HG03575 (cell line): ENCODE measurements around the gene FGGY.
"Not testable (repeated sequence)": the region's sequence is repeated elsewhere in the genome, so short reads cannot be mapped to it uniquely, and the experiment has no call there.

ENCODE experiments used
- ATAC-seq: cut with Tn5 transposase; IDR thresholded peaks from one replicate; pipeline ENCODE4 v1.9.1; 2021; ENCODE audit not compliant: unreplicated experiment, insufficient number of reproducible peaks, low FRiP score; ENCODE audit errors: extremely low read depth

The FGGY gene

GRCh38 chr1:59691261-59691660, 394.4 kb downstream of the FGGY start:
- ATAC-seq: no peak

GRCh38 chr1:59692591-59692990, 395.7 kb downstream of the FGGY start:
- ATAC-seq: no peak

- no peak for ATAC-seq
These were observed 396.5 kb downstream of the FGGY start for GRCh38 chr1:59693406-59693805.

GRCh38 chr1:59695252-59695651, 398.4 kb downstream of the FGGY start:
- ATAC-seq: no peak

- no peak for ATAC-seq
These were observed 399.7 kb downstream of the FGGY start for GRCh38 chr1:59696421-59697115.

GRCh38 chr1:59697150-59697800, 400.4 kb downstream of the FGGY start:
- no peak for ATAC-seq

- no peak for ATAC-seq
These were observed 401.5 kb downstream of the FGGY start for GRCh38 chr1:59698386-59698785.

GRCh38 chr1:59699227-59699847, 402.4 kb downstream of the FGGY start:
- ATAC-seq: no peak

- ATAC-seq: no peak
These were observed 404.5 kb downstream of the FGGY start for GRCh38 chr1:59701376-59701775.

- no peak for ATAC-seq
These were observed 406.5 kb downstream of the FGGY start for GRCh38 chr1:59703226-59703917.

- no peak for ATAC-seq
These were observed 407.1 kb downstream of the FGGY start for GRCh38 chr1:59703918-59704378.

- ATAC-seq: no peak
These were observed 407.8 kb downstream of the FGGY start for GRCh38 chr1:59704716-59705115.

GRCh38 chr1:59705466-59706302, 408.8 kb downstream of the FGGY start:
- no peak for ATAC-seq

- no peak for ATAC-seq
These were observed 409.4 kb downstream of the FGGY start for GRCh38 chr1:59706303-59706599.

- ATAC-seq: no peak
These were observed 410.4 kb downstream of the FGGY start for GRCh38 chr1:59707178-59707791.

- no peak for ATAC-seq
These were observed 412.4 kb downstream of the FGGY start for GRCh38 chr1:59709333-59709732.

- ATAC-seq: not testable (repeated sequence)
These were observed 414.0 kb downstream of the FGGY start for GRCh38 chr1:59710920-59711319.

GRCh38 chr1:59714219-59714618, 417.3 kb downstream of the FGGY start:
- ATAC-seq: no peak

GRCh38 chr1:59714966-59715365, 418.1 kb downstream of the FGGY start:
- no peak for ATAC-seq
